GM23248 (cell line): ENCODE data around the gene MAN1C1. TPM values are rescaled to one million over a fixed set of nuclear protein-coding genes. Genes with fewer than 3 reads are reported as not detected.

Experiments
- DNase-seq: peaks from one replicate; pipeline ENCODE4 v3.0.0-alpha.2; 2015
- H2AFZ ChIP-seq: fragments of 200-600 bp; sonication (generic); 2 replicates; pipeline ENCODE4 v1.6.1; 2016; ENCODE audit warnings: antibody characterized with exemption
- H3F3A ChIP-seq: fragments of 200-600 bp; sonication (generic); 2 replicates; pipeline ENCODE4 v1.6.1; 2016; ENCODE audit warnings: mild to moderate bottlenecking, antibody characterized with exemption, mixed run types; ENCODE audit not compliant: insufficient read depth
- H3K27ac ChIP-seq: fragments of 200-600 bp; sonication (generic); 2 replicates; pipeline ENCODE4 v1.5.1; 2016; ENCODE audit warnings: mild to moderate bottlenecking
- H3K27me3 ChIP-seq: fragments of 200-600 bp; sonication (generic); replicated peaks from 2 replicates; pipeline ENCODE4 v1.6.1; 2016; ENCODE audit warnings: mild to moderate bottlenecking; ENCODE audit not compliant: insufficient read depth
- H3K36me3 ChIP-seq: fragments of 200-600 bp; sonication (generic); 2 replicates; pipeline ENCODE4 v1.6.1; 2016; ENCODE audit warnings: low read depth, mild to moderate bottlenecking
- H3K4me1 ChIP-seq: fragments of 200-600 bp; sonication (generic); 2 replicates; pipeline ENCODE4 v1.6.1; 2016; ENCODE audit warnings: mild to moderate bottlenecking; ENCODE audit not compliant: insufficient read depth
- H3K4me2 ChIP-seq: fragments of 200-600 bp; sonication (generic); one replicate; pipeline ENCODE4 v1.6.1; 2016; ENCODE audit warnings: mild to moderate bottlenecking; ENCODE audit not compliant: unreplicated experiment
- H3K4me3 ChIP-seq: fragments of 200-600 bp; sonication (generic); 2 replicates; pipeline ENCODE4 v1.5.1; 2016; ENCODE audit warnings: mild to moderate bottlenecking
- H3K79me2 ChIP-seq: fragments of 200-600 bp; sonication (generic); 2 replicates; pipeline ENCODE4 v1.6.1; 2016; ENCODE audit warnings: mild to moderate bottlenecking; ENCODE audit not compliant: insufficient read depth
- H3K9ac ChIP-seq: fragments of 200-600 bp; sonication (generic); 2 replicates; pipeline ENCODE4 v1.6.1; 2016; ENCODE audit warnings: mild to moderate bottlenecking
- H3K9me2 ChIP-seq: fragments of 200-600 bp; sonication (generic); 2 replicates; pipeline ENCODE4 v1.6.1; 2016; ENCODE audit warnings: mixed run types, mild to moderate bottlenecking, moderate library complexity; ENCODE audit not compliant: insufficient read depth
- H3K9me3 ChIP-seq: fragments of 200-600 bp; sonication (generic); one replicate; pipeline ENCODE4 v1.6.1; 2017; ENCODE audit warnings: low read depth
- H4K20me1 ChIP-seq: fragments of 200-600 bp; sonication (generic); 2 replicates; pipeline ENCODE4 v1.6.0; 2016; ENCODE audit not compliant: insufficient read depth
- EZH2 ChIP-seq: fragments of 200-600 bp; sonication (generic); IDR thresholded peaks from 2 replicates; pipeline ENCODE4 v1.6.1; 2018; ENCODE audit warnings: antibody characterized with exemption, mild to moderate bottlenecking; ENCODE audit not compliant: insufficient read depth, poor library complexity, severe bottlenecking
- EZH2phosphoT487 ChIP-seq: fragments of 200-600 bp; sonication (generic); IDR thresholded peaks from 2 replicates; pipeline ENCODE4 v1.6.1; 2018; ENCODE audit warnings: antibody characterized with exemption, moderate library complexity, mild to moderate bottlenecking, low read depth; ENCODE audit not compliant: insufficient read depth
- WGBS, 2 experiments: methylation state at CpG; one replicate each; pipeline ENCODE4 v1.1.6; 2015 to 2017; ENCODE audit warnings: low lambda C conversion rate in 2 of 2, low coverage in 1 of 2; ENCODE audit errors: missing lambda C conversion rate in 2 of 2; 5-methylcytosine and 5-hydroxymethylcytosine counted together
- in situ Hi-C: fragments of 300-500 bp; cut with MboI; formaldehyde crosslinking; loops from 2 replicates; pipeline ENCODE4 v1.15.0; 2020
- polyA plus RNA-seq: library from polyadenylated mRNA; unstranded; fragments of >200 nt; fragmentation: Nextera tagmentation; extraction: Ambion mirVana; gene quantifications from 2 replicates; pipeline ENCODE4 v1.2.1, GENCODE V29; 2016
- total RNA-seq: library from RNA; depleted of rRNA; stranded (reverse); fragments of >200 nt; shearing (Covaris generic); gene quantifications from 2 replicates; pipeline ENCODE4 v1.2.3, GENCODE V29; 2014

Gene MAN1C1
- total and polyA plus RNA-seq, 2 experiments from 2014 or later, result 0.29 to 1.1 TPM

- H3K4me1 ChIP-seq, result peaks cover 12% of the 10 kb centered on the region; the same call in 1 of the 2 replicates
- no peaks in the 10 kb centered on the region for H3K36me3 ChIP-seq
- in situ Hi-C loops, result no loop called here
- H3K27ac ChIP-seq, result no peak overlapping the region
- H3K27me3 ChIP-seq, result peaks cover 3% of the 10 kb centered on the region; the same call in 1 of the 2 replicates
- WGBS, 2 experiments, result 72 to 78% methylated on average over 6 of the region's 6 CpGs
- no peak for TF ChIP-seq EZH2
- TF ChIP-seq EZH2phosphoT487, result no peak
- no peaks in the 10 kb centered on the region for H3K9me3 ChIP-seq
- no peaks in the 10 kb centered on the region for H3K9me2 ChIP-seq
- no peak overlapping the region for H3K4me3 ChIP-seq
- no peaks in the 10 kb centered on the region for H3K79me2 ChIP-seq
- no peak for DNase-seq
- H3K4me2 ChIP-seq, result no peak overlapping the region
- H2AFZ ChIP-seq, result no peak overlapping the region
- no peaks in the 10 kb centered on the region for H3F3A ChIP-seq
- H3K9ac ChIP-seq, result no peak overlapping the region
- H4K20me1 ChIP-seq, result no peaks in the 10 kb centered on the region
These were observed 70.8 kb downstream of the MAN1C1 start for GRCh38 chr1:25687221-25688017.

- in situ Hi-C loops, result no loop called here
- Histone ChIP-seq H3K9me2 (no peaks in the 10 kb centered on the region), H3K27ac (no peak overlapping the region), H3K4me3 (no peak overlapping the region), H3F3A (0 out of 2 replicates have a peak, but pooled peaks cover under 1% of the 10 kb centered on the region), H4K20me1 (no peaks in the 10 kb centered on the region), H3K4me2 (no peak overlapping the region), H3K79me2 (no peaks in the 10 kb centered on the region), H3K36me3 (no peaks in the 10 kb centered on the region), H3K9me3 (no peaks in the 10 kb centered on the region), H3K27me3 (peaks cover 3% of the 10 kb centered on the region; the same call in 1 of the 2 replicates), H2AFZ (peak overlapping the region; percentile 12; the same call in 1 of the 2 replicates), H3K9ac (no peak overlapping the region), H3K4me1 (peaks cover 12% of the 10 kb centered on the region; the same call in 1 of the 2 replicates)
- TF ChIP-seq EZH2 (no peak), EZH2phosphoT487 (no peak)
- DNase-seq, result peak; percentile 46
- WGBS, 2 experiments, result 40 to 41% methylated on average over 9 of the region's 9 CpGs
These were observed 72.0 kb downstream of the MAN1C1 start for GRCh38 chr1:25688390-25689119.

- Histone ChIP-seq H2AFZ (no peak overlapping the region), H3K27me3 (peaks cover 3% of the 10 kb centered on the region; the same call in 1 of the 2 replicates), H3K4me2 (no peak overlapping the region), H3K79me2 (no peaks in the 10 kb centered on the region), H3F3A (peaks cover 13% of the 10 kb centered on the region), H3K9me3 (no peaks in the 10 kb centered on the region), H3K4me1 (peaks cover 19% of the 10 kb centered on the region), H3K27ac (no peak overlapping the region), H4K20me1 (no peaks in the 10 kb centered on the region), H3K9me2 (no peaks in the 10 kb centered on the region), H3K9ac (no peak overlapping the region), H3K4me3 (no peak overlapping the region), H3K36me3 (no peaks in the 10 kb centered on the region)
- 94 to 97% methylated on average over 17 to 18 of the region's 18 CpGs for WGBS, 2 experiments
- DNase-seq, result no peak
- in situ Hi-C loops, result no loop called here
- TF ChIP-seq EZH2phosphoT487 (no peak), EZH2 (no peak)
These were observed 73.2 kb downstream of the MAN1C1 start for GRCh38 chr1:25689686-25690381.

- no peaks in the 10 kb centered on the region for H3K36me3 ChIP-seq
- no peak overlapping the region for H2AFZ ChIP-seq
- no peaks in the 10 kb centered on the region for H4K20me1 ChIP-seq
- H3K9me3 ChIP-seq, result no peaks in the 10 kb centered on the region
- no peak overlapping the region for H3K9ac ChIP-seq
- peaks cover 17% of the 10 kb centered on the region for H3F3A ChIP-seq
- no peak overlapping the region for H3K4me3 ChIP-seq
- H3K4me2 ChIP-seq, result no peak overlapping the region
- TF ChIP-seq EZH2, result no peak
- 96 to 98% methylated on average over 13 of the region's 13 CpGs for WGBS, 2 experiments
- no peak for DNase-seq
- peaks cover 24% of the 10 kb centered on the region for H3K4me1 ChIP-seq
- no peak overlapping the region for H3K27ac ChIP-seq
- no peaks in the 10 kb centered on the region for H3K79me2 ChIP-seq
- peaks cover 3% of the 10 kb centered on the region; the same call in 1 of the 2 replicates for H3K27me3 ChIP-seq
- H3K9me2 ChIP-seq, result no peaks in the 10 kb centered on the region
- in situ Hi-C loops, result no loop called here
These were observed 73.9 kb downstream of the MAN1C1 start for GRCh38 chr1:25690396-25690956.
